ENCODE data around the gene CCDC102A.

Gene CCDC102A

GRCh38 chr16:57517397-57518367, 18.7 kb downstream of the CCDC102A start:
- no peak for DNase-seq

GRCh38 chr16:57516773-57517172, 19.6 kb downstream of the CCDC102A start:
- no peak for DNase-seq

GRCh38 chr16:57516176-57516725, 20.1 kb downstream of the CCDC102A start:
- DNase-seq: no peak

DNA sequence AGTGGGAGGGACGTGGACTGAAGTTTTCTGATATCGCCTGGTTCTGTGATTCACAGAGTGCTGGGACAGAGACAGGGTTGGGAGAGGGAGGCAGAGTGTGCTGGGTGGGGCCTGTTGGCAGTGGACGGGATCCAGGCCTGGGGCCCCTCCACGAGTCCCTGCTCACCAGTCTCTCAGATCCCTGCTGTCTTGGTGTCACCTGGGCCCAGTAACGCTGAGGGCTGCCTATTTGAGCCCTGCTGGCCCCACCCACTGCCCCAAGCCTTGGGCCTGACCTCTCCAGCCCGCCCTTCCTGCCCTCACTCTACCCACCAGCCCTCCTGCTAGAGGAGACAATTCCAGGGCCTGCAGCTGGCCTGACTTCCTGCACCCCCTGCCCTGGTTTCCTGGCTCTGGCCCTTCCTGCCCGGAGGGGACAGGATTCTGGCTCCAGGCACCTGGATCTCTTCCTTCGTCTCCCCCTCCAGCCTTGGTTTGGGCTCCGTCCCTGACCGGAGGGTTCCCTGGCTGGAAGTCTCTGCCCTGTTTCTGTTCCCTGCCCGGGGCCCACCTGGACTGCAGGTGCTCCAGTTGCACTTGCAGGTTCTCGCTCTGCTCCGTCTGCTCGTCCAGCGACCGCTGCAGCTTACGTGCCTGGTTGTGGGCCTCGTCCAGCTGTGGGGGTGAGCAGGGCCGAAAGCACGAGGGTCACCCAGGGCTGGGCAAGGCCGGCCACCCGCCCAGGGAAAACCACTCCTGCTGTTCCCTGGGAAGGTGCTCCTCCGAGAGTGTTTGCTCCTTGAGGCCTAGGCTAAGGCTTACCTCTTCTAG, 21.4 kb downstream of the CCDC102A start:
- no peak for DNase-seq

DNA sequence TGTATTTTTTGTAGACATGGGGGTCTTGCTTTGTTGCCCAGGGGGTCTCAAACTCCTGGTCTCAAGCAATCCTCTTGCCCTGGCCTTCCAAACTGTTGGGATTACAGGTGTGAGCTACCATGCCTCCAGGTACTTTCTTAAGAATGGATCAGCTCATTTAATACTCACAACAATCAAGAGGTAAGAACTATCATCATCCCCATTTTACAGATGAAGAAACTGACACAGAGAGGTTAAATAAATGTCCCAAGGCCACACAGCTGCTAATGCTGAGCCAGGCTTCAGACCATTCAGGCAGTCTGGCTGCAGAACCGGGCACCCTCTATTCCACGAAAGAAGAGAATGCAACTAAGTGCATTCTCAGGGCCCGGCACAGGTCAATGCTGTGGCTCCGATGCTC, 22.0 kb downstream of the CCDC102A start:
- no peak for DNase-seq

- DNase-seq: no peak
Observed at GRCh38 chr16:57513371-57514102, 22.8 kb downstream of the CCDC102A start.

- DNase-seq: no peak
Observed at GRCh38 chr16:57512296-57513001, 23.9 kb downstream of the CCDC102A start.

DNA sequence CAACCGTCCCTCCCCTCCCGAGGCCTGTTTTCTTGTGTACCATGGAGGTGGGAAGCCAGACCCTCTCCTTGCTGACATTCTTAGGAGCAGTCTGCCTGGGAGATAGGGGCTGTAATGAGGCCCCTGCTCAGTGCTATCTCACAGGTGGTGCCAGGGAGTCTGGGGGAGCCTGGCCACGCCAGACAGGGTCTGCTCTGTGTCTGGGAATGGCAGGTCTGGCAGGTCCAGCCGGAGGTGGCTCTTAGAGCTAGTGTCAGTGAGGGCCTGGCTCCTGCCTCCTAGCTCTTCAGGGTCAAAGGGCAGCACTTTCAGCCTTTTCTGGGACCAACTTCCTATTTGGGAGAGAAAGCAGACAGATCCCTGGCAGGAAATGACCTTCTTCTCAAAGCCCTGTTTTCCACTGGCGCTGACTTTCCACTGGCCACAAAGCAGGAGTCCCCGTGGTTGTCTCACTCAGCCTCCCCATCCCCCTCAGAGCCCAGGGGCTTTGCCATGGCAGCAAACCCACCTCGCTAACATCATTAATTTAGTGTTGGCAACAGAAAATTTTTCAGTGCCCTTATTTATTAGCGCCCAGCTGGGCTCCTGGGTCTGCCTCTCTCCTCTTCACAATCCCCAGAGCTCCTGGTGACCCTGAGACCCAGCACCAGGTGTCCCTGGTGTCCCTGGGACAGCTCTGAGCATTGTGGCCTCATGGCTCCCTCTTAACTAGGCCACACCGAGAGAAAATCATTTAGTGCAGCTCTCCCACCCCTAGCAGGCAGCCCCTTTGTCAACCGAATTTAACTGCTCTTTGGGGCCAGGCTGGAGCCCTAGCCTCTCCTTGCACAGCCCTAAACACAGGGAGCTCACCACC, 26.1 kb downstream of the CCDC102A start:
- DNase-seq: no peak

GRCh38 chr16:57509231-57509923, 27.0 kb downstream of the CCDC102A start:
- DNase-seq: no peak

DNA sequence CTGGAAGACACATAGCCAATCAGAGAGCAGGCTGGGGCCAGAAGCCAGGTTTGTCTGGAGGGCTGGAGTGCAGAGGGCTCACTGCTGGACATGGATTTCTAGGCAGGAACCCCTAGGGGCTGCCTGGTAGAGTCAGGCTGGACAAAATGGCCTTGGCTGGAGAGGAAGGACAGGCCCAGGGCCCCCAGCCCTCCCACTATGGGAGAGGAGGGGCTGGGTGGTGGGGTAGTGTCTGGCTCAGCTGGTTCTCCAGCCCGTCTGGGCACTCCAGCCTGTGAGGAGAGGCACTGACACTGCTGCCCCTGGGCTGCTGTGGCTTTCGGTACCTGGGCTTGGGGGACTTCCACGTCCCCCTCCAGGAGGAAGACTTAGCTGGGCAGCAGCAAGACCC, 28.3 kb downstream of the CCDC102A start:
- no peak for DNase-seq

DNA sequence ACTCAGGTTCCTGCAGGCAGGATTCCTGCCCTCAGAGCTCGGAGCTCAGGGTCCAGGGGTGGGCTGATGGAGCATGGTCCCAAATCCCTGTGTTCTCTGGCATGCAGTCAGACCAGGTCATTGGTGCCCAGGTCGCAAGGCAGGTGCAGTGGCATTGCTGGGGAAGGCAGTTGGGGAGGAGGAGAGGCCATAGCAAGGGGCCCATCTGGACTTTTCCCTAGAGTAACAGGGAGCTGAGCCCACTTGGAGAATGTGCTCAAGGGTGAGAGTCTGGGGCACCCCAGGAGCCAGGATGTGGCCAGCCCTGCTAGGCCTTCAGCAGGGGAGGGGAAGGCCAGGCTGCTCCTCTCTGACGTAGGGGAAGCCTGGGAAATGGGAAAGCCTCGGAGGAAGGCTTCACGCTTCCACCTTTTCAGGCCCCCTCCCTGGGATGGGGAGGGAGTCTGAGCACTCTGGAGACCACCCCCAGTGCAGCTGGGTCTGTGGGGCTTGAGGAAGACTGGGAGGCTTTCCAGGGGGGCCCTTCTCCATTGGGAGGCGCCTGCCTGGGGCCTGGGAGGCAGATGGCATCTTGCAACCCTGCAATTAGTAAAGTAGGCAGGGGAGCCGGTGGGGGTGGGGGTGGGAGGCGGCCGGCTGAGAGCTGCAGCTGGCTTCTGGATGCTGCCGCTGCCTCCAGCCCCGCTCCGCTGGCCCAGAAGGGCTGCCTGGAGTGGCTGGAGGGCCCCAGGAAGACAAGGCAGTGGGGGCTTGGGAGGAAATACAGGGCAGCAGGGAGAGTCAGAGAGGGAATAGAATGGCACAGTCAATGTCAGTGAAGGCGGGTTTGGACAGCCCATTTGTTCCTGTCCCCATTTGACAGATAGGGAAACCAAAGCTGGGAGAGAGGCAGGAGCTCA, 29.0 kb downstream of the CCDC102A start:
- DNase-seq: no peak

DNA sequence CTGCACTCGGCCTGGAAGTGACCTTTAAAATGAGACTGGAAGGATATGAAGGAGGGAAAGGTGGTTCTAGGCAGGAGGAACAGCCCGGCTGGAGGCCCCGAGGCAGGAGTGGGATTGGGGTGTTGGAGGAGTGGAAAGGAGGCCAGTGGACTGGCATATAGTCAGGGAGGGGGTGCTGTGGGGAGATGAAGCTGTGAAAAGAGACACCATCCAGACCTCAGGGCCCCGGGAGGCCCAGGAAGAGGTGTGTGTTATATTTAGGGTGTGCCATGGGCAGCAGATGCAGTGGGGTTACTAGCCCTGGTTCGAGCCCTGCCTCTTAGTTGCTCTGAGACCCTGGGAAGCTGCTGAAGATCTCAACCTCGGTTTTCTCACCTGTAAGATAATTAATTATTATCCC, 31.2 kb downstream of the CCDC102A start:
- no peak for DNase-seq

- no peak for DNase-seq
Observed at GRCh38 chr16:57504491-57504890, 31.9 kb downstream of the CCDC102A start.

GRCh38 chr16:57504001-57504400, 32.4 kb downstream of the CCDC102A start:
- no peak for DNase-seq

DNA sequence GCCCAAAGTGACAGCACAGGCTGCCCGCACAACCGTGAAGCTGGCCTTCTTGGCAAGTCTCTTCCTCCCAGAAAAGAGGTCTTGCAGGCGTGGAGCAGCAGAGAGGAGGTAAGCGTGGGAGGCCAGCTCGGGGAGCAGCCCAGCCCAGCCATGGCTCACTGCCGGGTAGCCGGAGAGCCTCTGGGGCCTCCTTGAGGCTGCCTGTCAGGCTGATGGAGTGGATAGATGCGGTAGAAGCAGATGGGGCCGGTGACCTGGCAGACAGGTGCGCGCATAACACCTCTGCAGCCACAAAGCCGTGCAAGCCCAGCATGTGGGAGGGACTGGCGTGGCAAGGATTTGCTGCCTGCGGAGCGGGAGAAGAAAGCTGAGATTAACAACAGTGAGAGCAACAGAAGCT, 33.0 kb downstream of the CCDC102A start:
- no peak for DNase-seq

- no peak for DNase-seq
Observed at GRCh38 chr16:57502048-57502775, 34.2 kb downstream of the CCDC102A start.

- no peak for DNase-seq
Observed at GRCh38 chr16:57501492-57501891, 34.9 kb downstream of the CCDC102A start.

- DNase-seq: no peak
Observed at GRCh38 chr16:57500578-57501111, 35.7 kb downstream of the CCDC102A start.
